K562 (cell line): ENCODE results near the gene SPAG9. TPM values are rescaled to one million over a fixed set of nuclear protein-coding genes. Genes with fewer than 3 reads are reported as not detected.

ENCODE experiments used
- ATAC-seq: fragments of 200-7000 bp; cut with Tn5 transposase; 3 replicates; pipeline ENCODE4 v1.9.1; 2020; ENCODE audit warnings: moderate library complexity
- BruUV-seq: library from RNA; stranded (reverse); fragments of 400-500 nt; replicated peaks from 2 replicates; lab custom pipeline; 2021; lab: Mats Ljungman, UMichigan
- CTCF ChIA-PET: fragments of 300-600 bp; formaldehyde crosslinking; extraction: SDS; loops from one replicate; lab custom pipeline; 2021; ENCODE audit warnings: low intra/inter-chr PET ratio; lab: Yijun Ruan, JAX
- POLR2A ChIA-PET: fragments of 300-600, 350-650 bp; sonication (Branson Sonifier 250); formaldehyde crosslinking; extraction: SDS; loops from one replicate; lab custom pipeline; 2021; ENCODE audit warnings: antibody characterized with exemption, inconsistent platforms; lab: Yijun Ruan, JAX
- DNase-seq, 4 experiments: peaks; one replicate each; pipeline versions ENCODE4 v3.0.0 to v3.0.0-alpha.2; 2011 to 2018; ENCODE audit warnings: low spot score in 3 of 4, mixed read lengths in 3 of 4; ENCODE audit errors: extremely low read depth in 1 of 4
- FAIRE-seq: peaks from 2 replicates; lab custom pipeline; 2011; peaks lifted over from hg19 to GRCh38; lab: Jason Lieb, UNC
- H2AFZ ChIP-seq: 2 replicates; pipeline ENCODE4 v1.6.0; 2011; ENCODE audit warnings: low read depth, low read length, control low read depth, inconsistent platforms
- H3K27ac ChIP-seq: fragments of 200-600 bp; 3 replicates; pipeline ENCODE4 v1.8.0; 2011; ENCODE audit warnings: low read depth, mild to moderate bottlenecking, control low read depth, inconsistent platforms, low read length, moderate library complexity, mixed read lengths; ENCODE audit errors: extremely low read depth
- H3K27me3 ChIP-seq, 2 experiments: fragments of 300-600 bp in 1 of 2; 2 replicates in 1 of 2; 3 replicates in 1 of 2; pipeline versions ENCODE4 v1.6.0 to v1.8.0; 2011; ENCODE audit warnings: inconsistent platforms in 2 of 2, low read length in 2 of 2, mild to moderate bottlenecking in 1 of 2, mixed read lengths in 1 of 2, moderate library complexity in 1 of 2; ENCODE audit not compliant: control insufficient read depth in 2 of 2, insufficient read depth in 2 of 2
- H3K36me3 ChIP-seq: fragments of 300-600 bp; 3 replicates; pipeline ENCODE4 v1.8.0; 2011; ENCODE audit warnings: mild to moderate bottlenecking, low read length, inconsistent platforms; ENCODE audit not compliant: control insufficient read depth, insufficient read depth
- H3K4me1 ChIP-seq, 2 experiments: fragments of 200-600 bp in 1 of 2; replicated peaks in 1 of 2; 2 replicates in 1 of 2; 3 replicates in 1 of 2; pipeline versions ENCODE4 v1.5.1 to v1.8.0; 2011; ENCODE audit warnings: inconsistent platforms in 2 of 2, low read length in 2 of 2, mild to moderate bottlenecking in 1 of 2, mixed read lengths in 1 of 2, moderate library complexity in 1 of 2; ENCODE audit not compliant: control insufficient read depth in 2 of 2, insufficient read depth in 2 of 2
- H3K4me2 ChIP-seq: 2 replicates; pipeline ENCODE4 v1.6.1; 2011; ENCODE audit warnings: low read length, control low read depth, inconsistent platforms, mixed read lengths; ENCODE audit not compliant: insufficient read depth
- H3K4me3 ChIP-seq: fragments of 200-600 bp; sonication (generic), shearing (Covaris generic); 2 replicates; pipeline ENCODE4 v1.5.1; 2016; ENCODE audit warnings: control low read depth, inconsistent platforms
- H3K79me2 ChIP-seq: fragments of 200-600 bp; 3 replicates; pipeline ENCODE4 v1.8.0; 2011; ENCODE audit warnings: low read length, inconsistent platforms; ENCODE audit not compliant: control insufficient read depth, insufficient read depth
- H3K9ac ChIP-seq, 2 experiments: 2 replicates each; pipeline versions ENCODE4 v1.6.0 to v1.6.1; 2011; ENCODE audit warnings: low read depth in 2 of 2, low read length in 2 of 2, control low read depth in 1 of 2, inconsistent platforms in 1 of 2, mild to moderate bottlenecking in 1 of 2, mixed read lengths in 1 of 2; ENCODE audit not compliant: insufficient read depth in 1 of 2
- H3K9me1 ChIP-seq: one replicate; pipeline ENCODE4 v1.6.0; 2011; ENCODE audit warnings: inconsistent platforms, mild to moderate bottlenecking, low read length, moderate library complexity; ENCODE audit not compliant: control insufficient read depth, insufficient read depth
- H3K9me3 ChIP-seq: replicated peaks from 2 replicates; pipeline ENCODE4 v1.5.1; 2011; ENCODE audit warnings: low read depth, low read length, inconsistent platforms; ENCODE audit not compliant: control insufficient read depth, insufficient read depth
- H4K20me1 ChIP-seq: replicated peaks from 2 replicates; pipeline ENCODE4 v1.6.1; 2011; ENCODE audit warnings: low read length, inconsistent platforms, mixed read lengths; ENCODE audit not compliant: control insufficient read depth, insufficient read depth
- C11orf30 ChIP-seq: fragments of 450-650 bp; IDR thresholded peaks from 2 replicates; pipeline ENCODE4 v1.6.1; 2016; ENCODE audit warnings: low read depth, mild to moderate bottlenecking
- CBFA2T2 ChIP-seq: fragments of 450-650 bp; conservative IDR thresholded peaks from 2 replicates; pipeline ENCODE4 v1.6.1; 2017; ENCODE audit warnings: mild to moderate bottlenecking
- CSDE1 ChIP-seq, 2 experiments: fragments of 450-650 bp; IDR thresholded peaks; 2 replicates each; pipeline ENCODE4 v1.6.1; 2016; ENCODE audit warnings: mild to moderate bottlenecking in 1 of 2
- EZH2 ChIP-seq: IDR thresholded peaks from 2 replicates; pipeline ENCODE4 v1.6.1; 2012; ENCODE audit warnings: low read depth, mild to moderate bottlenecking, inconsistent platforms, low read length, borderline replicate concordance
- FOXA3 ChIP-seq, 2 experiments: fragments of 450-650 bp in 1 of 2; sonication (generic) in 1 of 2; formaldehyde crosslinking; IDR thresholded peaks in 1 of 2; conservative IDR thresholded peaks in 1 of 2; 2 replicates each; pipeline versions ENCODE4 v1.4.0 to v1.8.0; 2020 to 2022; ENCODE audit warnings: mild to moderate bottlenecking in 2 of 2, missing genetic modification reagents in 1 of 2
- GATAD2A ChIP-seq: fragments of 450-650 bp; IDR thresholded peaks from 2 replicates; pipeline ENCODE4 v1.6.1; 2017
- MTA3 ChIP-seq: fragments of 450-650 bp; formaldehyde crosslinking; IDR thresholded peaks from 2 replicates; pipeline ENCODE4 v1.6.1; 2017; ENCODE audit warnings: mild to moderate bottlenecking, borderline replicate concordance
- NR2F6 ChIP-seq: fragments of 450-650 bp; formaldehyde crosslinking; IDR thresholded peaks from 2 replicates; pipeline ENCODE4 v1.4.0; 2020; ENCODE audit warnings: mild to moderate bottlenecking
- RBFOX2 ChIP-seq: fragments of 200-400 bp; formaldehyde crosslinking; IDR thresholded peaks from 2 replicates; pipeline ENCODE4 v1.6.1; 2017; ENCODE audit warnings: low read depth, mild to moderate bottlenecking, low read length, moderate library complexity
- RBM39 ChIP-seq: fragments of 200-400 bp; formaldehyde crosslinking; optimal IDR thresholded peaks from 2 replicates; pipeline ENCODE3; 2018; ENCODE audit warnings: low read depth, low read length
- SMAD1 ChIP-seq: fragments of 150-350 bp; IDR thresholded peaks from 2 replicates; pipeline ENCODE4 v1.6.1; 2014; ENCODE audit warnings: low read length, low read depth; ENCODE audit not compliant: partially characterized antibody
- SMAD4 ChIP-seq: fragments of 250-450 bp; sonication (Bioruptor Pico); conservative IDR thresholded peaks from 2 replicates; pipeline ENCODE4 v1.8.0; 2021; ENCODE audit warnings: inconsistent platforms, mild to moderate bottlenecking, moderate library complexity
- THRAP3 ChIP-seq: fragments of 450-650 bp; IDR thresholded peaks from 2 replicates; pipeline ENCODE4 v1.6.1; 2016; ENCODE audit warnings: mild to moderate bottlenecking, inconsistent platforms, borderline replicate concordance
- ZBTB2 ChIP-seq: fragments of 450-650 bp; IDR thresholded peaks from 2 replicates; pipeline ENCODE4 v1.6.1; 2016; ENCODE audit warnings: antibody characterized with exemption
- ZNF316 ChIP-seq: fragments of 450-650 bp; IDR thresholded peaks from 2 replicates; pipeline ENCODE4 v1.6.1; 2016
- ZNF561 ChIP-seq: fragments of 450-650 bp; formaldehyde crosslinking; conservative IDR thresholded peaks from 2 replicates; pipeline ENCODE4 v1.4.0; 2020; ENCODE audit warnings: mild to moderate bottlenecking, moderate library complexity
- ZNF655 ChIP-seq: fragments of 250-450 bp; sonication (Bioruptor Pico); IDR thresholded peaks from 2 replicates; pipeline ENCODE4 v1.5.0; 2021
- WGBS: fragments of 100-300 bp; shearing (Covaris generic); methylation state at CpG from one replicate; pipeline ENCODE4 v1.1.6; 2016; ENCODE audit warnings: low coverage, mixed read lengths; ENCODE audit not compliant: insufficient coverage; ENCODE audit errors: missing lambda C conversion rate; 5-methylcytosine and 5-hydroxymethylcytosine counted together
- in situ Hi-C: fragments of 300-500 bp; cut with MboI; formaldehyde crosslinking; loops from 4 replicates; pipeline ENCODE4 v1.15.0; 2018; ENCODE audit warnings: inconsistent platforms, mixed read lengths
- intact Hi-C: fragments of 100-400 bp; cut with micrococcal nuclease; formaldehyde crosslinking; loops from 2 replicates; pipeline ENCODE4 v1.14.2; 2022
- polyA plus RNA-seq, 8 experiments: library from polyadenylated mRNA; depleted of rRNA in 4 of 8; stranded (reverse) in 5 of 8; unstranded in 3 of 8; fragments of >200 nt; fragmentation: Nextera tagmentation in 2 of 8; fragmentation: Illumina TruSeq in 1 of 8; extraction: Ambion mirVana in 2 of 8; extraction: Trizol in 1 of 8; gene quantifications; 2 replicates each; pipeline versions ENCODE4 v1.2.1 to v1.2.3, GENCODE V29; 2011 to 2014; ENCODE audit warnings: inconsistent platforms in 1 of 8, missing spikeins in 1 of 8
- total RNA-seq, 7 experiments: library from RNA; depleted of rRNA in 6 of 7; stranded (reverse); fragments of >200 nt in 6 of 7; fragmentation: Illumina TruSeq in 2 of 7; extraction: Trizol in 2 of 7; gene quantifications; 2 replicates each; pipeline versions ENCODE4 v1.2.1 to v1.2.3, GENCODE V29; 2011 to 2021; ENCODE audit warnings: low replicate concordance in 1 of 7
- TF ChIP-seq, protein P1 (sequence below): fragments of 450-650 bp; IDR thresholded peaks from 2 replicates; pipeline ENCODE4 v1.6.1; 2017; ENCODE audit warnings: antibody characterized with exemption, mild to moderate bottlenecking

Gene SPAG9
- total and polyA plus RNA-seq, 9 of the 15 experiments (the other 6 are each of a cell fraction or from before 2014, with no cell fraction given) = 12.2 to 99.2 (median 58.2) TPM

GRCh38 chr17:51135956-51136355 lies 15.3 kb upstream of the SPAG9 start:
- WGBS = 68% methylated on average over 3 of the region's 3 CpGs
- CTCF ChIA-PET = no interaction called here
- BruUV-seq = no TSS peak
- DNase-seq (no peak), ATAC-seq (no peak), FAIRE-seq (no peak)
- intact Hi-C loops = no loop called here
- Histone ChIP-seq H3K36me3 (no peaks in the 10 kb centered on the region), H2AFZ (peak overlapping the region; percentile 59), H3K9me3 (no peaks in the 10 kb centered on the region), H4K20me1 (no peaks in the 10 kb centered on the region), H3K4me1 (peaks cover 0 to 6% of the 10 kb centered on the region in 2 experiments; a peak in 3 of 5 replicates), H3K79me2 (no peaks in the 10 kb centered on the region), H3K9me1 (no peaks in the 10 kb centered on the region), H3K9ac (no peak overlapping the region), H3K4me2 (no peak overlapping the region), H3K4me3 (no peak overlapping the region), H3K27ac (no peak overlapping the region), H3K27me3 (no peaks in the 10 kb centered on the region)
- in situ Hi-C loops = no loop called here
- TF ChIP-seq RBM39 (no peak), SMAD1 (no peak), RBFOX2 (no peak), GATAD2A (no peak), THRAP3 (no peak), ZNF561 (CRISPR knock-in tag) (no peak), NR2F6 (no peak), CSDE1 (IDR thresholded peaks at IDR 0.05) (no peak), ZNF316 (peak; percentile 50), ZNF655 (no peak), EZH2 (no peak), SMAD4 (no peak), MTA3 (no peak), FOXA3 (CRISPR knock-in tag; conservative IDR thresholded peaks at IDR 0.05 in 1 of 2, IDR thresholded peaks at IDR 0.05 in 1 of 2) (no peak), ZBTB2 (no peak), CBFA2T2 (no peak), C11orf30 (peak; percentile 24; the same call in 1 of the 2 replicates)
- TF ChIP-seq, protein P1, sequence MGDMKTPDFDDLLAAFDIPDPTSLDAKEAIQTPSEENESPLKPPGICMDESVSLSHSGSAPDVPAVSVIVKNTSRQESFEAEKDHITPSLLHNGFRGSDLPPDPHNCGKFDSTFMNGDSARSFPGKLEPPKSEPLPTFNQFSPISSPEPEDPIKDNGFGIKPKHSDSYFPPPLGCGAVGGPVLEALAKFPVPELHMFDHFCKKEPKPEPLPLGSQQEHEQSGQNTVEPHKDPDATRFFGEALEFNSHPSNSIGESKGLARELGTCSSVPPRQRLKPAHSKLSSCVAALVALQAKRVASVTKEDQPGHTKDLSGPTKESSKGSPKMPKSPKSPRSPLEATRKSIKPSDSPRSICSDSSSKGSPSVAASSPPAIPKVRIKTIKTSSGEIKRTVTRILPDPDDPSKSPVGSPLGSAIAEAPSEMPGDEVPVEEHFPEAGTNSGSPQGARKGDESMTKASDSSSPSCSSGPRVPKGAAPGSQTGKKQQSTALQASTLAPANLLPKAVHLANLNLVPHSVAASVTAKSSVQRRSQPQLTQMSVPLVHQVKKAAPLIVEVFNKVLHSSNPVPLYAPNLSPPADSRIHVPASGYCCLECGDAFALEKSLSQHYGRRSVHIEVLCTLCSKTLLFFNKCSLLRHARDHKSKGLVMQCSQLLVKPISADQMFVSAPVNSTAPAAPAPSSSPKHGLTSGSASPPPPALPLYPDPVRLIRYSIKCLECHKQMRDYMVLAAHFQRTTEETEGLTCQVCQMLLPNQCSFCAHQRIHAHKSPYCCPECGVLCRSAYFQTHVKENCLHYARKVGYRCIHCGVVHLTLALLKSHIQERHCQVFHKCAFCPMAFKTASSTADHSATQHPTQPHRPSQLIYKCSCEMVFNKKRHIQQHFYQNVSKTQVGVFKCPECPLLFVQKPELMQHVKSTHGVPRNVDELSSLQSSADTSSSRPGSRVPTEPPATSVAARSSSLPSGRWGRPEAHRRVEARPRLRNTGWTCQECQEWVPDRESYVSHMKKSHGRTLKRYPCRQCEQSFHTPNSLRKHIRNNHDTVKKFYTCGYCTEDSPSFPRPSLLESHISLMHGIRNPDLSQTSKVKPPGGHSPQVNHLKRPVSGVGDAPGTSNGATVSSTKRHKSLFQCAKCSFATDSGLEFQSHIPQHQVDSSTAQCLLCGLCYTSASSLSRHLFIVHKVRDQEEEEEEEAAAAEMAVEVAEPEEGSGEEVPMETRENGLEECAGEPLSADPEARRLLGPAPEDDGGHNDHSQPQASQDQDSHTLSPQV = no peak
- POLR2A ChIA-PET = interaction anchor here (0.8 to 1.5 kb wide), 3 partner anchors 17 to 284 kb away, joined by 3 to 5 read pairs (median 3); partner anchors contain the start of gene NME1
